NCI-H345 treated with DMSO at 0.1 percent for 48 hours (cell line): ENCODE data around the gene PLEKHH3.
"Not testable (repeated sequence)": the region's sequence is repeated elsewhere in the genome, so short reads cannot be mapped to it uniquely, and the experiment has no call there.

ENCODE experiments used
- DNase-seq: peaks from one replicate; lab custom pipeline; 2025; ENCODE audit not compliant: unreplicated experiment; lab: John Stamatoyannopoulos, UW

PLEKHH3 gene

DNA sequence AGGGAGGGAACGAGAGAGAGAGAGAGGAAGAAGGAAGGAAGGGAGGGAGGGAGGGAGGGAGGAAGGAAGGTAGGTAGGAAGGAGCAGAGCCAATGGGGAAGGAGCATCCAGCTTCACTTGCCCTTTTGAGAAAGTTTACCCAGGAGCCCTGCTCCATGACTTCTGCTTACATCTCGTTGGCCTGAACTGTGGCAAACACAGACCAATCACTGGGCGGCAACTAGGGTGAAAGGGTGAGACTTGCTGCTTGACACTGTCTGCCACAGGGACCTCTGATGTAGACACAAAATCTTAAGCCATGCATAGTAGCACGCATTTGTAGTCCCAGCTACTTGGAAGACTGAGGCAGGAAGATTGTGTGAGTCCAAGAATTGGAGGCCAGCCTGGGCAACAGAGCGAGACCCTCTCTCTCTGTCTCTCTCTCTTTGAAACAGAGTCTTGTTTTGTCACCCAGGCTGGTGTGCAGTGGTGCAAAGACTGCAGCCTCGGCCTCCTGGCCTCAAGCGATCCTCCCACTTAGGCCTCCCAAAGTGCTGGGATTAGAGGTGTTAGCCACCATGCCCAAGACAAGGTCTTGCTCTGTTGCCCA is 37.2 kb downstream of the PLEKHH3 start:
- DNase-seq, result no peak

- no peak for DNase-seq
Measured at GRCh38 chr17:42632949-42633444, 43.8 kb downstream of the PLEKHH3 start.

DNA sequence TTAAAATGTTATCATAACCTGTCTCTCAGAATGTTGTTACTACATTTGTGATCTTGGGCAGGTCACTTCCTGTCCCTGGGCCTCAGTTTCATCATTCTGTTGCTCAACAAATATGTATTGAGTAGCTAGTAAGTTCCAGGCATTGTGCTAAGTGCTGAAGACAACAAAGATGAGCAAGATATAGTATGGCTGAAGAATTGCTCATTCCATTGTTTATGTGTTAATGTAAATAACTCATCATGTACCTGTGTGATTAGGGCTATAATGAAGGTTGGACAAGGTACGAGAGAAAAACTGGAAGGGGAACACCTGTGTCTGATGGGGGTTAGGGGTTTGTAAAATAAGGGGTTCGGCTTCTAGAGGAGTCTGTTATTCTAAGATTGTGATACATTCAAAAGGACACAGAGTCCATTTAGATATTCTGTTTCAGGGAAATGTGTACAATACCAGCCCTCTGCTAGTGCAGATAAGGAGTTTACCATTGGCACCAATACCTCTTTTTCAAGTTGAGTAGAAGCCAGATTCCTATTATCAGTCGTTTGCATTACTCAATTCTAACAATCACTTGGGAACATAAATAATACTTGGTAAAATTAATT is 47.3 kb downstream of the PLEKHH3 start:
- DNase-seq, result no peak

- DNase-seq, result not testable (repeated sequence)
Measured at GRCh38 chr17:42627032-42627764, 49.6 kb downstream of the PLEKHH3 start.

DNA sequence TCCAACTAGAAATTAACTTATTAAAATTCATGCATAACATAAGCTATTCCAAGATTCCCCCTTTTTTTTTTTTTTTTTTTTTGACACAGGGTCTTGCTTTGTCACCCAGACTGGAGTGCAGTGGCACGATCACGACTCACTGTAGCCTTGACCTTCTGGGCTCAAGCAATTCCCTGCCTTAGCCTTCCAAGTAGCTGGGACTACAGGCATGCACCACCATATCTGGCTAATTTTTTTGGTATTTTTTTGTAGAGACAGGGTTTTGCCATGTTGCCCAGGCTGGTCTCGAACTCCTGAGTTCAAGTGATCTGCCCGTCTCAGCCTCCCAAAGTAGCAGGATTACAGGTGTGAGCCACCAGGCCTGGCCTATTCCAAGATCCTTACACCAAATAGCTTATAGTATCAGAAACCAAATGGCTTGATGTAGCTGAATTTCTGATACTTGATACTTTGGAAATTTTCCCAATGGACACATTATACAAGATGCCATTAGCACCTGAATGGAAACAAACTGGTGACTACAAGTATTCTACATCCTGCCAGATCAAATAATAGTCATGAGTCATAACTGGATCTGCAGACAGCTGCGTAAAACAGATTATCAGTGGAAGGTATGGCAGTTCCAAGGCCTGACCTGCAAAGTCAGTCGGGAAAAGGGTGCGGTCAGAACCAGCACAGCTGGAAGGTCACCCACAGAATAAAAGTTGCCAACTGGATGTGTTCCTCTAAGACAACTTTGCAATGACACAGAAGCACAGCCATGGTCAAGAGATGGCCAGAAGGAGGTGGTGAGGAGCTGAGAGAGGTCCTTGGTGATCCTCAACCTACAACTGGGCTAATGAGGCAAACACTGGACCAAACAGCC is 52.8 kb downstream of the PLEKHH3 start:
- DNase-seq, result no peak

DNA sequence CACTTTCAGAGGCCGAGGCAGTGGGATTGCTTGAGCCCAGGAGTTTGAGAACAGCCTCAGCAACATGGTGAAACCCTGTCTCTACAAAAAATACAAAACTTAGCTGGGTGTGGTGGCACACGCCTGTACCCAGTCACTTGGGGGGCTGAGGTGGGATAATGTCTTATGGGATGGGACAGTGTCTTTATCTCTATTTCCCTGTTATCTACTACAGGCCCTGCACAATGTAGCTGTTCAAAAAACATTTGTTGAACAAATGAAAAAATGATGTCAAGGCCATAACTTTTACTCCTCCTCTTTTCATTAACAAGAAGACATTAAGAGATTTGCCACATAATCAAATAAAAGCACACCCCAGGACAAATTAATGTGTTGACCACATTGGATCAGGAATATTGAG is 53.5 kb downstream of the PLEKHH3 start:
- DNase-seq, result no peak

GRCh38 chr17:42621987-42622386 is 54.8 kb downstream of the PLEKHH3 start:
- not testable (repeated sequence) for DNase-seq

DNA sequence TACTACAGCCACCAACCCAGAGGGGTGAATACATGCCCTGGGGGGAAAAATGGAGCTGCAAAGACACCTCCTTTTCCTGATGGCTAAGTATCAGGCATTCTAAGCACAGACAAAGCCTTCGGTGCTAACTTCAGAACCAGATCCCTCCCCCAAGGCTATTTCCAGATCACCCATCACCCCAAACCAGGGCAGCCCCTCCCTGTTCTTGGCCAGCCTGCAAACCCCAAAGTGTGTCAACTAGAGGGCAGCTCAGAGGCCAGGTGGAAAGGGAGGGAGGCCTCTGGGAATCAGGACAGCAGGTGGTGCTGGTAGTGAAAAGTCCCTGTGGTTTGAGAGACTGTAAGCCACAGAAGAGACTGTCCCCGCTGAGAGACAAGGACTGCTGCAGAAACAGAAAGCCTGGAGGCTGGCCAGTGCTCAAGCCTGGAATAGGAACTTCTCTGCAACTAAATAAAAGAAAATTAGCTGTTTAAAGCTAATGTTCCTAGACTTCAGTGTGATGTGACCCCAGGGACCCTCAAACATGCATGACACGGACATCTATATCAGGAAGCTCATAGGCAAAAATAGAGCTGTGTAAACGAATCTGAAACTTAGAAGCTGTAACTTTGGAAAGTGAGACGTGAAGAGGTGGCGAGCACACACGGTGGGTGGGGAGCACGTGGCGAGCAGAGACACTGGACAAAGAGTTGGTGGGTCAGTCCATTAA is 58.2 kb downstream of the PLEKHH3 start:
- DNase-seq, result peak; percentile 5

GRCh38 chr17:42617956-42618431 is 58.8 kb downstream of the PLEKHH3 start:
- DNase-seq, result no peak
